ENCODE measurements around the gene HEATR1. TPM values are rescaled to one million over a fixed set of nuclear protein-coding genes. Genes with fewer than 3 reads are reported as not detected.

The HEATR1 gene
- total RNA-seq, 4 donors from 2014 or later = 21.1 to 43.4 (median 32.6) TPM

DNA sequence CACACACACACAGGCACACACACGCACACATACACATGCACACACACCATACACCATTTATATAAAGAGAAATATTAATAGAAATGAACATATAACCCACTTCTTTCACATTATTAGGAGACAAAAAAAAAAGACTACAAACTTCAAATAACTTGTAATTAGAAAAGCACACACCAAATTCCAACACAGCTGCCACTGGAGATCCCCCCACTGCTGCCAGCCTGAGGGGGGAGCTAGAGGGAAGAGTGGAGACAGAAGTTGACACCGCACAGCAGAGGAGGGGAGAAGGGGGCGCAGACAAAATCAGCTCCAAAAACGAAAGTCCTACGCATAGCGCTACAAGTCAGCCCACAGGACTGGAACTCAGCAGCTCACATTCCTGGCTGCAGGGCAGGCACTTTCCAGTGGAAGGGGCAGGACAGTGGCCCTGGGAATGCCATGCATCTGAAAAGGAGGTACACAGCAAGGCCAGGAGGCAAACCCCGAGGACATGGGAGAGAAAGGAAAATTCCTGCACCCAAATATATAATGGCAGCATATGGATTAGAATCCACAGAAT, 44.0 kb downstream of the HEATR1 start:
- Histone ChIP-seq H3K4me3 (no peak overlapping the region), H3K27ac (no peak overlapping the region), H3K9me3 (no peaks in the 10 kb centered on the region), H3K4me1 (no peaks in the 10 kb centered on the region), H3K36me3 (peaks cover 74% of the 10 kb centered on the region), H3K27me3 (no peaks in the 10 kb centered on the region)
- no peak for DNase-seq (ENCODE audit: low spot score in 2 of 2)
- TF ChIP-seq, protein P1, sequence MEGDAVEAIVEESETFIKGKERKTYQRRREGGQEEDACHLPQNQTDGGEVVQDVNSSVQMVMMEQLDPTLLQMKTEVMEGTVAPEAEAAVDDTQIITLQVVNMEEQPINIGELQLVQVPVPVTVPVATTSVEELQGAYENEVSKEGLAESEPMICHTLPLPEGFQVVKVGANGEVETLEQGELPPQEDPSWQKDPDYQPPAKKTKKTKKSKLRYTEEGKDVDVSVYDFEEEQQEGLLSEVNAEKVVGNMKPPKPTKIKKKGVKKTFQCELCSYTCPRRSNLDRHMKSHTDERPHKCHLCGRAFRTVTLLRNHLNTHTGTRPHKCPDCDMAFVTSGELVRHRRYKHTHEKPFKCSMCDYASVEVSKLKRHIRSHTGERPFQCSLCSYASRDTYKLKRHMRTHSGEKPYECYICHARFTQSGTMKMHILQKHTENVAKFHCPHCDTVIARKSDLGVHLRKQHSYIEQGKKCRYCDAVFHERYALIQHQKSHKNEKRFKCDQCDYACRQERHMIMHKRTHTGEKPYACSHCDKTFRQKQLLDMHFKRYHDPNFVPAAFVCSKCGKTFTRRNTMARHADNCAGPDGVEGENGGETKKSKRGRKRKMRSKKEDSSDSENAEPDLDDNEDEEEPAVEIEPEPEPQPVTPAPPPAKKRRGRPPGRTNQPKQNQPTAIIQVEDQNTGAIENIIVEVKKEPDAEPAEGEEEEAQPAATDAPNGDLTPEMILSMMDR (IDR thresholded peaks at IDR 0.05) = no peak
- no peak for TF ChIP-seq EP300 (IDR thresholded peaks at IDR 0.05)
- TF ChIP-seq POLR2AphosphoS5 (IDR thresholded peaks at IDR 0.05) = no peak
- no peak for TF ChIP-seq POLR2A (IDR thresholded peaks at IDR 0.05)
- 90% methylated on average over 7 of the region's 7 CpGs for WGBS

DNA sequence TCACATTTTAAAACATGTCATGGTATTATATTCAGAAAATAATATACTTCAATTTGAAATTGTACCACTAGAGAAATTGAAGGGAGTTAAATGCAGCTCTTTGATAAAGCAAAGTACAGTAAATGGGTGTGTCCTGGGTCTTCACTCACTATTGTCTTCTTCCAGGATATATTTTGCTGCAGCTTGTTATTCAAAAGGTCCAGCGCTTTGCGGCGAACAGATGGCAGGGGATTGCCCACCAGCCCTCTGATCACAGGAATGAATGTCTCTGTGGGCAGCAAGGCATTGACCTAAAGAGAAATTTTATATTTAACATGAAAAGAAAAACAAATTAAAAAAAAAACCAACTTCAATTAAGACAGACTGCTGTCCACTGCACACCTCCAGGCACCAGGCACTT, 45.5 kb downstream of the HEATR1 start:
- WGBS = 89% methylated on average over 3 of the region's 3 CpGs
- H3K9me3 ChIP-seq = no peaks in the 10 kb centered on the region
- H3K27ac ChIP-seq = no peak overlapping the region
- peaks cover 74% of the 10 kb centered on the region for H3K36me3 ChIP-seq
- no peaks in the 10 kb centered on the region for H3K27me3 ChIP-seq
- no peaks in the 10 kb centered on the region for H3K4me1 ChIP-seq
- TF ChIP-seq POLR2AphosphoS5 (IDR thresholded peaks at IDR 0.05) (no peak), POLR2A (IDR thresholded peaks at IDR 0.05) (no peak), EP300 (IDR thresholded peaks at IDR 0.05) (no peak)
- DNase-seq (ENCODE audit: low spot score in 2 of 2) = no peak
- H3K4me3 ChIP-seq = no peak overlapping the region

DNA sequence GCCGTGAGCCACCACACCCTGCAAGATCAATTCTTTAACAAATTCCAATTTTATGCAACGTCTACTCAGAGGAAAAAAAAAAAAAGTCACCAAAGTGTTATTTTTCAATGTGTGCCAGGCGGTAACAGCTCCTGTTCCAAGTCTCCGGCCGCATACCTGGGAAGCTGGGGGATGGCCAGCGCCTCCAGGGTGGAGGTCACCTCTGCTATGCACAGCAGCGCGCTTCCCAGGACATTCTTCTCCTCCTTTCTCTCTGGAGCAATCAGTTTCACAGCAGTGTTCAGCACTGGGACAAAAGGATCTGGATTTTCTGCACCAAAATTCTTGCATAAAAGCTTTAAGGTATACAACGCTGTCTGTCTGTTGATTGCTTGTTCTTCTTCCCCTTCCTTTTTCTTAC, 46.2 kb downstream of the HEATR1 start:
- Histone ChIP-seq H3K36me3 (peaks cover 74% of the 10 kb centered on the region), H3K9me3 (no peaks in the 10 kb centered on the region), H3K27ac (no peak overlapping the region), H3K4me3 (no peak overlapping the region), H3K27me3 (no peaks in the 10 kb centered on the region), H3K4me1 (no peaks in the 10 kb centered on the region)
- 78% methylated on average over 9 of the region's 9 CpGs for WGBS
- TF ChIP-seq POLR2A (IDR thresholded peaks at IDR 0.05) = no peak
- no peak for TF ChIP-seq POLR2AphosphoS5 (IDR thresholded peaks at IDR 0.05)
- TF ChIP-seq EP300 (IDR thresholded peaks at IDR 0.05) = no peak
- TF ChIP-seq, protein P1 (IDR thresholded peaks at IDR 0.05) = no peak
- DNase-seq (ENCODE audit: low spot score in 2 of 2) = no peak

DNA sequence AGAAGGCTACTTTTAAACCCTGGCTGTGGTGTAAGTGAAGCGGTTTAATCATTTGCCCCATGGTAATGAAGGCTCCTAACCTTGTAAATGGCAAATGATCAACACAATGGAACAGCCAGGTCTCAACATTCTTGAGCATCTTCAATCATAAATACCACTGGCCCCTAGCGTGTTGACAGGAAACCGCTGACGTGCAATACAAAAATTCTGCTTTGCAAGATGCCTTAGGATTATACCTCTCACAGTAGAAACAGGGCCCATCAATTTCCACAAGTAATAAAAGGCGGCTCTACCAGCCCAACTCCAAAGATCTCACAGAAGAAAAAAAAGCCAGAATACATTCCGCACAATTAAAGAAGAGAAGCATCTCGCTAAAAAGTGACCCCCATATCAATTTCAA, 47.7 kb downstream of the HEATR1 start:
- no peaks in the 10 kb centered on the region for H3K9me3 ChIP-seq
- TF ChIP-seq EP300 (IDR thresholded peaks at IDR 0.05) (no peak), POLR2AphosphoS5 (IDR thresholded peaks at IDR 0.05) (no peak), POLR2A (IDR thresholded peaks at IDR 0.05) (no peak)
- TF ChIP-seq, protein P1 (IDR thresholded peaks at IDR 0.05) = no peak
- H3K27me3 ChIP-seq = no peaks in the 10 kb centered on the region
- no peaks in the 10 kb centered on the region for H3K4me1 ChIP-seq
- 95% methylated on average over 7 of the region's 7 CpGs for WGBS
- H3K27ac ChIP-seq = no peak overlapping the region
- H3K36me3 ChIP-seq = peaks cover 85% of the 10 kb centered on the region
- DNase-seq (ENCODE audit: low spot score in 2 of 2) = no peak
- H3K4me3 ChIP-seq = no peak overlapping the region

DNA sequence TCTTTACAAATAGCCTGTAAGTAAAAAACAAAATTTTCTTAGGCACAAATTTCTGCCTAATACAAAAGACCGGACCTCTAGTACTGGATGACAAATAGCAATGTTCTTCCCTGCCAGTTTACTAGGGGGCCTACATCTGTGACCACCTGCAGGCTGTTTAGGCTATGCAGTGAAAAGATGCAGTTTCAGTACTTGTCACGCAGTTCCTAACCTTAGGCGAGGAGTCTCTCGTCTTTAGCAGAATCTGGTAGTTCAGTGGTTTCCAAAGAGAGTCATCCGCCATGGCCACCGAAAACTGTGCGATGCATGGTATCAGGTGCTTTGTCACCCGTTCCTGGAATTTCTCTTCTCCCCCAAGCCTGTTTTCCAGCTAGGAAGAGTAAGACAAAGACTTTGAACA, 50.9 kb downstream of the HEATR1 start:
- 83% methylated on average over 8 of the region's 8 CpGs for WGBS
- no peaks in the 10 kb centered on the region for H3K4me1 ChIP-seq
- TF ChIP-seq POLR2AphosphoS5 (IDR thresholded peaks at IDR 0.05) = no peak
- no peak for TF ChIP-seq EP300 (IDR thresholded peaks at IDR 0.05)
- no peak for TF ChIP-seq POLR2A (IDR thresholded peaks at IDR 0.05)
- TF ChIP-seq, protein P1 (IDR thresholded peaks at IDR 0.05) = no peak
- no peaks in the 10 kb centered on the region for H3K27me3 ChIP-seq
- no peaks in the 10 kb centered on the region for H3K9me3 ChIP-seq
- no peak for DNase-seq (ENCODE audit: low spot score in 2 of 2)
- H3K36me3 ChIP-seq = peaks cover 100% of the 10 kb centered on the region
- H3K27ac ChIP-seq = no peak overlapping the region
- H3K4me3 ChIP-seq = no peak overlapping the region

DNA sequence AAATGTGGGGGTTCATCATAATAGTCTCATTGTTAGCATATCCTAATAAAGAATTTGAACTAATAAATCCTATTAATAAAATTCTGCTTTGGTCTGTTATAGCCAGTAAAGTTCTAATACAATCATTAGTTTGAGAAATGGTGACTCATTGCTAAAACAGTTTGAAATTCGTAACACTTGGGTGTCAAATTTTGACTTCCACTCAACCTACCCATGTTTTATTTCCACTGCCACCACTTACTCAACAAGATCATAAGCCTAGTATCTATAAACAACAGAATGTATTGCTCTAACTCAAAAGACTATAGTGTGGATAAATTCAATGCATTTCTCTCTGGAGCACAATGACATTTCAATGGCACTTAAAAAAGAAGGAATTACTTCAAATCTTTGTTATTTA, 51.4 kb downstream of the HEATR1 start:
- Histone ChIP-seq H3K36me3 (peaks cover 100% of the 10 kb centered on the region), H3K27ac (no peak overlapping the region), H3K4me1 (no peaks in the 10 kb centered on the region), H3K27me3 (no peaks in the 10 kb centered on the region), H3K4me3 (no peak overlapping the region), H3K9me3 (no peaks in the 10 kb centered on the region)
- TF ChIP-seq EP300 (IDR thresholded peaks at IDR 0.05) (no peak), POLR2A (IDR thresholded peaks at IDR 0.05) (no peak), POLR2AphosphoS5 (IDR thresholded peaks at IDR 0.05) (no peak)
- TF ChIP-seq, protein P1 (IDR thresholded peaks at IDR 0.05) = no peak
- DNase-seq (ENCODE audit: low spot score in 2 of 2) = no peak
- WGBS = 17% methylated on average over 1 of the region's 1 CpG

Data from suprapubic skin (tissue), 4 donors.